Measurements from ENCODE around the gene COX20. TPM values are rescaled to one million over a fixed set of nuclear protein-coding genes. Genes with fewer than 3 reads are reported as not detected.
"Not testable (repeated sequence)": the region's sequence is repeated elsewhere in the genome, so short reads cannot be mapped to it uniquely, and the experiment has no call there.

Gene COX20
- 76.7 TPM for polyA plus RNA-seq (2012; ENCODE audit: missing spikeins)

- peak; percentile 57 for DNase-seq (ENCODE audit: insufficient read length)
- peak; percentile 90 for FAIRE-seq
Measured at GRCh38 chr1:244835276-244836134, at the start of gene COX20. Gene COX20 (plus strand): TSS chr1:244835658. CDS start chr1:244835715, 57 bp downstream.

GRCh38 chr1:244788493-244789275 lies 46.8 kb upstream of the COX20 start:
- DNase-seq (ENCODE audit: insufficient read length) = no peak
- no peak for FAIRE-seq
- TF ChIP-seq POLR2AphosphoS5 (IDR thresholded peaks at IDR 0.05; ENCODE audit: low read depth, low read length) = no peak
- TF ChIP-seq POLR2A (IDR thresholded peaks at IDR 0.05; ENCODE audit: low read depth, low read length) = no peak
- TF ChIP-seq TAF1 (IDR thresholded peaks at IDR 0.05; ENCODE audit: borderline replicate concordance, low read depth, low read length) = no peak

More at GRCh38 chr1:244835276-244836134, at the start of gene COX20:
- TF ChIP-seq TAF1 (IDR thresholded peaks at IDR 0.05; ENCODE audit: borderline replicate concordance, low read depth, low read length) (peak; percentile 51; the same call in 1 of the 2 replicates), POLR2AphosphoS5 (IDR thresholded peaks at IDR 0.05; ENCODE audit: low read depth, low read length) (peak; percentile 82; the same call in 1 of the 2 replicates), POLR2A (IDR thresholded peaks at IDR 0.05; ENCODE audit: low read depth, low read length) (peak; percentile 90)

- TF ChIP-seq POLR2AphosphoS5 (IDR thresholded peaks at IDR 0.05; ENCODE audit: low read depth, low read length) = no peak
- no peak for TF ChIP-seq POLR2A (IDR thresholded peaks at IDR 0.05; ENCODE audit: low read depth, low read length)
- TF ChIP-seq TAF1 (IDR thresholded peaks at IDR 0.05; ENCODE audit: borderline replicate concordance, low read depth, low read length) = no peak
- no peak for FAIRE-seq
- no peak for DNase-seq (ENCODE audit: insufficient read length)
Measured at GRCh38 chr1:244789276-244789580, 46.2 kb upstream of the COX20 start.

GRCh38 chr1:244789731-244790130 lies 45.7 kb upstream of the COX20 start:
- no peak for FAIRE-seq
- DNase-seq (ENCODE audit: insufficient read length) = no peak
- TF ChIP-seq POLR2AphosphoS5 (IDR thresholded peaks at IDR 0.05; ENCODE audit: low read depth, low read length) (no peak), POLR2A (IDR thresholded peaks at IDR 0.05; ENCODE audit: low read depth, low read length) (no peak), TAF1 (IDR thresholded peaks at IDR 0.05; ENCODE audit: borderline replicate concordance, low read depth, low read length) (no peak)

GRCh38 chr1:244791061-244791460 lies 44.4 kb upstream of the COX20 start:
- FAIRE-seq = no peak
- TF ChIP-seq POLR2AphosphoS5 (IDR thresholded peaks at IDR 0.05; ENCODE audit: low read depth, low read length) = no peak
- no peak for TF ChIP-seq POLR2A (IDR thresholded peaks at IDR 0.05; ENCODE audit: low read depth, low read length)
- TF ChIP-seq TAF1 (IDR thresholded peaks at IDR 0.05; ENCODE audit: borderline replicate concordance, low read depth, low read length) = no peak
- no peak for DNase-seq (ENCODE audit: insufficient read length)

- TF ChIP-seq POLR2A (IDR thresholded peaks at IDR 0.05; ENCODE audit: low read depth, low read length) = no peak
- TF ChIP-seq TAF1 (IDR thresholded peaks at IDR 0.05; ENCODE audit: borderline replicate concordance, low read depth, low read length) = no peak
- no peak for TF ChIP-seq POLR2AphosphoS5 (IDR thresholded peaks at IDR 0.05; ENCODE audit: low read depth, low read length)
- no peak for FAIRE-seq
- DNase-seq (ENCODE audit: insufficient read length) = no peak
Measured at GRCh38 chr1:244792188-244792850, 43.1 kb upstream of the COX20 start.

- TF ChIP-seq POLR2A (IDR thresholded peaks at IDR 0.05; ENCODE audit: low read depth, low read length) (no peak), POLR2AphosphoS5 (IDR thresholded peaks at IDR 0.05; ENCODE audit: low read depth, low read length) (no peak), TAF1 (IDR thresholded peaks at IDR 0.05; ENCODE audit: borderline replicate concordance, low read depth, low read length) (no peak)
- FAIRE-seq (no peak), DNase-seq (ENCODE audit: insufficient read length) (no peak)
Measured at GRCh38 chr1:244794071-244794470, 41.4 kb upstream of the COX20 start.

- not testable (repeated sequence) for DNase-seq (ENCODE audit: insufficient read length); FAIRE-seq
Measured at GRCh38 chr1:244794516-244794915, 40.9 kb upstream of the COX20 start.

GRCh38 chr1:244796719-244797406 lies 38.6 kb upstream of the COX20 start:
- no peak for FAIRE-seq
- DNase-seq (ENCODE audit: insufficient read length) = no peak
- TF ChIP-seq POLR2A (IDR thresholded peaks at IDR 0.05; ENCODE audit: low read depth, low read length) (no peak), TAF1 (IDR thresholded peaks at IDR 0.05; ENCODE audit: borderline replicate concordance, low read depth, low read length) (no peak), POLR2AphosphoS5 (IDR thresholded peaks at IDR 0.05; ENCODE audit: low read depth, low read length) (no peak)

GRCh38 chr1:244800821-244801220 lies 34.6 kb upstream of the COX20 start:
- DNase-seq (ENCODE audit: insufficient read length) (no peak), FAIRE-seq (no peak)
- no peak for TF ChIP-seq POLR2AphosphoS5 (IDR thresholded peaks at IDR 0.05; ENCODE audit: low read depth, low read length)
- no peak for TF ChIP-seq TAF1 (IDR thresholded peaks at IDR 0.05; ENCODE audit: borderline replicate concordance, low read depth, low read length)
- TF ChIP-seq POLR2A (IDR thresholded peaks at IDR 0.05; ENCODE audit: low read depth, low read length) = no peak

GRCh38 chr1:244801246-244801645 lies 34.2 kb upstream of the COX20 start:
- DNase-seq (ENCODE audit: insufficient read length) = peak; percentile 42
- TF ChIP-seq TAF1 (IDR thresholded peaks at IDR 0.05; ENCODE audit: borderline replicate concordance, low read depth, low read length) (no peak), POLR2A (IDR thresholded peaks at IDR 0.05; ENCODE audit: low read depth, low read length) (no peak), POLR2AphosphoS5 (IDR thresholded peaks at IDR 0.05; ENCODE audit: low read depth, low read length) (no peak)
- FAIRE-seq = no peak
